ENCODE measurements around the gene CD302. TPM values are rescaled to one million over a fixed set of nuclear protein-coding genes. Genes with fewer than 3 reads are reported as not detected.

CD302 gene
- total RNA-seq, 4 donors from 2014 or later = 12.7 to 35.9 (median 19.1) TPM

DNA sequence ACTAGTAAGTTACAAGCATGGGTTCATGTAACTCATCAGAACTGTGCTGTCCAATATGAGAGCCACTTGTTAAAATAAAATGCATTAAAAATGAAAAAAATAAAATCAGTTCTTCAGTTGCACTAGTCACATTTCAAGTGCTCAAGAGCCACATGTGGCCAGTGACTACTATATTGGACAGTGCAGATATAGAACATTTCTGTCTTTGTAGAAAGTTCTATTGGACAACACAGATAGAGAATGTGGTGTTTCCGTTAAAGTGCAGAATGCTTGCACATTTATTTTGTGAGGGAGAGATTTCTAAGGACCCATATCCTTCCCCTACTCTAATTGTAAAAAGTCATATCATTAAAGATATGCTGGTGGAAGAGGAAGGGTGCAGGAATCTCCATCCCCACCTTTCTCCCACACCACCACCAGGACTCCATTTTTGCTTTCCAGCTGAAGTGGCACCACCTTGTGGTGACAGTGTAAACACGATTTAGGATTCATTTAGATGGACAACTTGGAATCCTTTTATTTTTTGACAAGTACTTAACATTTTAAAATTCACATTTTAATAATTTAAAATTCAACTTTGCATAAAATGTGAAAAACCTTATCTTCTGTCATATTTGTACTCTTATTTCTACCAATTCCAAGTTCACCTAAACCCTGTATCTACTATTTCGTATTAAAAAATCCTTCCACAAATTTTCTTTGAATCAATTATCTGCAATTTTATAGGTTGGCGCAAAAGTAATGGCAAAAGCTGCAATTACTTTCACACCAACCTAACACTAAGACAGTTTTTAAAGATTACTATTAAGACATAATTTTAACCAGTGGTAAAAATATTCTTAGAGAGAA lies 9.4 kb upstream of the CD302 start:
- Histone ChIP-seq H3K4me3 (no peak overlapping the region), H3K36me3 (no peaks in the 10 kb centered on the region), H3K9me3 (no peaks in the 10 kb centered on the region), H3K27me3 (no peaks in the 10 kb centered on the region), H3K27ac (no peak overlapping the region), H3K4me1 (no peaks in the 10 kb centered on the region)
- peak; percentile 26 for DNase-seq
- no peak for TF ChIP-seq POLR2AphosphoS5 (IDR thresholded peaks at IDR 0.05)
- TF ChIP-seq, protein P1, sequence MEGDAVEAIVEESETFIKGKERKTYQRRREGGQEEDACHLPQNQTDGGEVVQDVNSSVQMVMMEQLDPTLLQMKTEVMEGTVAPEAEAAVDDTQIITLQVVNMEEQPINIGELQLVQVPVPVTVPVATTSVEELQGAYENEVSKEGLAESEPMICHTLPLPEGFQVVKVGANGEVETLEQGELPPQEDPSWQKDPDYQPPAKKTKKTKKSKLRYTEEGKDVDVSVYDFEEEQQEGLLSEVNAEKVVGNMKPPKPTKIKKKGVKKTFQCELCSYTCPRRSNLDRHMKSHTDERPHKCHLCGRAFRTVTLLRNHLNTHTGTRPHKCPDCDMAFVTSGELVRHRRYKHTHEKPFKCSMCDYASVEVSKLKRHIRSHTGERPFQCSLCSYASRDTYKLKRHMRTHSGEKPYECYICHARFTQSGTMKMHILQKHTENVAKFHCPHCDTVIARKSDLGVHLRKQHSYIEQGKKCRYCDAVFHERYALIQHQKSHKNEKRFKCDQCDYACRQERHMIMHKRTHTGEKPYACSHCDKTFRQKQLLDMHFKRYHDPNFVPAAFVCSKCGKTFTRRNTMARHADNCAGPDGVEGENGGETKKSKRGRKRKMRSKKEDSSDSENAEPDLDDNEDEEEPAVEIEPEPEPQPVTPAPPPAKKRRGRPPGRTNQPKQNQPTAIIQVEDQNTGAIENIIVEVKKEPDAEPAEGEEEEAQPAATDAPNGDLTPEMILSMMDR (IDR thresholded peaks at IDR 0.05) = peak; percentile 68 to 82 (median 74)
- in situ Hi-C loops (cut with MboI; ENCODE audit: low pct_ligation_motif_present in 1 of 4, low pct_unique_long_range_greater_than_20kb in 1 of 4, low sequenced_read_pairs in 3 of 4) (no loop called here), intact Hi-C loops (cut with DNase I; ENCODE audit: low total_unique reads) (no loop called here)
- WGBS, 2 donors (ENCODE audit: low coverage in 1 of 2) = 75 to 78% methylated on average over 4 of the region's 4 CpGs

DNA sequence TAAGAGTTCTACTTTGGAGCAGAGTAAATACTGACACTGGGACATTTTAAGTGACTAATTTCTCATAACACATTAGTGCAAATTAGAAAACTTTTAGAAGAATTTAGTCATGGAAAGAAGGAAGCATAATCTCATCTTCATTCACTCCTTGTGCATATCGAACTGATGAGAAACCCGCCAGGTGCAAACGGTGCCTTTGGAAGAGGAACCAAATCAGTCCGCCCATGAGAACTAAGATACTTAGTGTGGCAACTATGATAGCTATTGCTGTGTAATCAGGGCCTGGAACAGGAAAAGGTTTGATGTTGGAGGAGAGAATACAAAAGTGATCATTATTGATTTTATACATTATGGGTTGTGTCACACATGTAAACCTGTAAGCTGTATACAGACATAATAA lies 6.9 kb upstream of the CD302 start:
- Histone ChIP-seq H3K4me3 (no peak overlapping the region), H3K9me3 (no peaks in the 10 kb centered on the region), H3K4me1 (no peaks in the 10 kb centered on the region), H3K36me3 (no peaks in the 10 kb centered on the region), H3K27me3 (no peaks in the 10 kb centered on the region), H3K27ac (no peak overlapping the region)
- intact Hi-C loops (cut with DNase I; ENCODE audit: low total_unique reads) = no loop called here
- no peak for DNase-seq
- in situ Hi-C loops (cut with MboI; ENCODE audit: low pct_ligation_motif_present in 1 of 4, low pct_unique_long_range_greater_than_20kb in 1 of 4, low sequenced_read_pairs in 3 of 4) = no loop called here
- WGBS, 2 donors (ENCODE audit: low coverage in 1 of 2) = 82 to 84% methylated on average over 4 of the region's 4 CpGs
- TF ChIP-seq POLR2A (IDR thresholded peaks at IDR 0.05) = no peak
- TF ChIP-seq EP300 (IDR thresholded peaks at IDR 0.05; ENCODE audit: low read depth) = no peak
- no peak for TF ChIP-seq POLR2AphosphoS5 (IDR thresholded peaks at IDR 0.05)

DNA sequence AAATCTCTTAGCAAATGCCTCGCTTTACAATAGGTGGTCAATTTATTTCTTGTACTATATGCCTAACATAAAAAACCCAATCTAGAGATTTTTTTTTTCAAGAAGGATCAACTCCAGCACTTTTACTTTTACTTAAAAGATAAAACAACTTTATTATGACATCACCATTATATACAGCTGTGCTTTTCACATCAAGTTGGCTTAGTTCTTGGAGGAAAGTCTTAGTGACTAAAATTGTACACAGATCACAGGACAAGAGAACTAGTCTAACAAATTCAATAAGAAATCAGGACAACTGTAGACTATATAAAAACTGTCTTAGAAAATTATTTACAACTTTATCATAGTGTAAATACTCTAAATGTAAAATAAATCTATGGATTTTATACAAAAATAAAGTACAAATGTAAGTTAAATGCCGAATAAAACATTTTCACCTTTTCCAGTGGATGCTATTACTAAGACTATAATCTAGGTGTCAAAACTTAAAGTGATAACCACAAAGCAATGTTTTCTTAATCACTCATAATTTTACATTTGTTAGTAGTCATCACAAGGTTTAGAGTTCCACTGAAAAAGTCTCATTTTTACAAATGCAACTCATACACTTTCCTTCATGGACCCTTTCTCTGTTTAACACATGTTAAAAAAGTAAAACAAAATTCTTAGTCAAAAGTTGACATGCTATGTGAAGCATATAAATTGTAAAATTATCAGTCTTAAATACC lies 5.4 kb upstream of the CD302 start:
- no peak overlapping the region for H3K4me3 ChIP-seq
- no peaks in the 10 kb centered on the region for H3K9me3 ChIP-seq
- WGBS, 2 donors (ENCODE audit: low coverage in 1 of 2) = 50% methylated on average over 2 of the region's 2 CpGs
- in situ Hi-C loops (cut with MboI; ENCODE audit: low pct_ligation_motif_present in 1 of 4, low pct_unique_long_range_greater_than_20kb in 1 of 4, low sequenced_read_pairs in 3 of 4) = no loop called here
- intact Hi-C loops (cut with DNase I; ENCODE audit: low total_unique reads) = no loop called here
- H3K27ac ChIP-seq = no peak overlapping the region
- peaks cover 0 to 2% (median 0%) of the 10 kb centered on the region in 4 donors for H3K4me1 ChIP-seq
- no peak for DNase-seq
- no peaks in the 10 kb centered on the region for H3K27me3 ChIP-seq
- TF ChIP-seq POLR2AphosphoS5 (IDR thresholded peaks at IDR 0.05) (no peak), EP300 (IDR thresholded peaks at IDR 0.05; ENCODE audit: low read depth) (no peak), POLR2A (IDR thresholded peaks at IDR 0.05) (no peak)
- TF ChIP-seq, protein P1 (IDR thresholded peaks at IDR 0.05) = no peak
- no peaks in the 10 kb centered on the region for H3K36me3 ChIP-seq

DNA sequence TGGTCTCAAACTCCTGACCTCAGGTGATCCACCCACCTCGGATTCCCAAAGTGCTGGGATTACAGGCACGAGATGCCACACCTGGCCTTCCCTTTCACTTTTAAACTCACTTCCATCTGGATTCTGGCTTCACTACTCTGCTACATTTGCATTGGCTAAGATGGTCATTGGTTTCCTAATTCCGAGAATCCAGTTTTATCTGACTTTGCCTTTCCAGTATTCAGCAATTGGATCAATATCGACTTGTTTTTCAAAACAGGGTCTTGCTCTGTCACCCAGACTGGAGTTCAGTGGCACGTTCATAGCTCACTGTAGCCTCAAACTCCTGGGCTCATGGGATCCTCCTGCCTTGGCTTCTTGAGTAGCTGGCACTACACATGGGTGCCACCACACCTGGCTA lies 4.7 kb upstream of the CD302 start:
- intact Hi-C loops (cut with DNase I; ENCODE audit: low total_unique reads) = no loop called here
- WGBS, 2 donors (ENCODE audit: low coverage in 1 of 2) = 91 to 100% methylated on average over 3 to 5 of the region's 5 CpGs
- no peak overlapping the region for H3K4me3 ChIP-seq
- in situ Hi-C loops (cut with MboI; ENCODE audit: low pct_ligation_motif_present in 1 of 4, low pct_unique_long_range_greater_than_20kb in 1 of 4, low sequenced_read_pairs in 3 of 4) = no loop called here
- TF ChIP-seq, protein P1 (IDR thresholded peaks at IDR 0.05) = no peak
- TF ChIP-seq POLR2A (IDR thresholded peaks at IDR 0.05) = no peak
- no peak for TF ChIP-seq EP300 (IDR thresholded peaks at IDR 0.05; ENCODE audit: low read depth)
- no peak for TF ChIP-seq POLR2AphosphoS5 (IDR thresholded peaks at IDR 0.05)
- H3K27ac ChIP-seq = no peak overlapping the region
- H3K9me3 ChIP-seq = no peaks in the 10 kb centered on the region
- H3K36me3 ChIP-seq = no peaks in the 10 kb centered on the region
- no peaks in the 10 kb centered on the region for H3K27me3 ChIP-seq
- peaks cover 0 to 3% (median 0%) of the 10 kb centered on the region in 4 donors for H3K4me1 ChIP-seq
- DNase-seq = no peak

Data from transverse colon (tissue), 4 donors.